ENCODE data around the gene EMX2.

The EMX2 gene

GRCh38 chr10:117556356-117556755, 13.8 kb downstream of the EMX2 start:
- Histone ChIP-seq H3K9me3 (ENCODE audit: severe bottlenecking) (peaks cover 2% of the 10 kb centered on the region), H3K4me3 (ENCODE audit: low read depth, low read length) (no peak overlapping the region), H3K27me3 (ENCODE audit: insufficient read depth, low read depth, severe bottlenecking) (peaks cover 93% of the 10 kb centered on the region), H3K36me3 (no peaks in the 10 kb centered on the region), H3K27ac (no peak overlapping the region)
- no peak for DNase-seq
- TF ChIP-seq CTCF (IDR thresholded peaks at IDR 0.05; ENCODE audit: low read depth, low read length) = no peak

- Histone ChIP-seq H3K36me3 (no peaks in the 10 kb centered on the region), H3K9me3 (ENCODE audit: severe bottlenecking) (no peaks in the 10 kb centered on the region), H3K27ac (no peak overlapping the region), H3K4me3 (ENCODE audit: low read depth, low read length) (no peak overlapping the region), H3K27me3 (ENCODE audit: insufficient read depth, low read depth, severe bottlenecking) (peaks cover 76% of the 10 kb centered on the region)
- no peak for TF ChIP-seq CTCF (IDR thresholded peaks at IDR 0.05; ENCODE audit: low read depth, low read length)
- DNase-seq = no peak
Observed at GRCh38 chr10:117559712-117560111, 17.2 kb downstream of the EMX2 start.

- DNase-seq = no peak
- no peak for TF ChIP-seq CTCF (IDR thresholded peaks at IDR 0.05; ENCODE audit: low read depth, low read length)
- no peak overlapping the region for H3K4me3 ChIP-seq (ENCODE audit: low read depth, low read length)
- no peak overlapping the region for H3K27ac ChIP-seq
- no peaks in the 10 kb centered on the region for H3K9me3 ChIP-seq (ENCODE audit: severe bottlenecking)
- H3K36me3 ChIP-seq = no peaks in the 10 kb centered on the region
- H3K27me3 ChIP-seq (ENCODE audit: insufficient read depth, low read depth, severe bottlenecking) = peaks cover 75% of the 10 kb centered on the region
Observed at GRCh38 chr10:117560942-117561341, 18.4 kb downstream of the EMX2 start.

GRCh38 chr10:117562220-117562619, 19.7 kb downstream of the EMX2 start:
- Histone ChIP-seq H3K27me3 (ENCODE audit: insufficient read depth, low read depth, severe bottlenecking) (peaks cover 71% of the 10 kb centered on the region), H3K4me3 (ENCODE audit: low read depth, low read length) (no peak overlapping the region), H3K36me3 (no peaks in the 10 kb centered on the region), H3K27ac (no peak overlapping the region), H3K9me3 (ENCODE audit: severe bottlenecking) (no peaks in the 10 kb centered on the region)
- TF ChIP-seq CTCF (IDR thresholded peaks at IDR 0.05; ENCODE audit: low read depth, low read length) = no peak
- no peak for DNase-seq

- Histone ChIP-seq H3K27ac (no peak overlapping the region), H3K27me3 (ENCODE audit: insufficient read depth, low read depth, severe bottlenecking) (peaks cover 70% of the 10 kb centered on the region), H3K4me3 (ENCODE audit: low read depth, low read length) (no peak overlapping the region), H3K36me3 (no peaks in the 10 kb centered on the region), H3K9me3 (ENCODE audit: severe bottlenecking) (no peaks in the 10 kb centered on the region)
- TF ChIP-seq CTCF (IDR thresholded peaks at IDR 0.05; ENCODE audit: low read depth, low read length) = no peak
- DNase-seq = no peak
Observed at GRCh38 chr10:117562896-117563737, 20.6 kb downstream of the EMX2 start.

GRCh38 chr10:117563780-117564179, 21.2 kb downstream of the EMX2 start:
- no peaks in the 10 kb centered on the region for H3K36me3 ChIP-seq
- TF ChIP-seq CTCF (IDR thresholded peaks at IDR 0.05; ENCODE audit: low read depth, low read length) = no peak
- no peaks in the 10 kb centered on the region for H3K9me3 ChIP-seq (ENCODE audit: severe bottlenecking)
- peaks cover 70% of the 10 kb centered on the region for H3K27me3 ChIP-seq (ENCODE audit: insufficient read depth, low read depth, severe bottlenecking)
- H3K4me3 ChIP-seq (ENCODE audit: low read depth, low read length) = no peak overlapping the region
- DNase-seq = no peak
- H3K27ac ChIP-seq = no peak overlapping the region

All from WERI-Rb-1 (cell line).